Stimulated activated CD4-positive, alpha-beta T cell treated with anti-CD3 and anti-CD28 coated beads, Interleukin-15, amount 100 ng/mL, for 24 hours (primary cell): ENCODE results near the gene DOK3.
A peak's percentile ranks its signal among the peaks of the same experiment; 100 is the strongest.

Source experiments
- DNase-seq: peaks from one replicate; pipeline ENCODE4 v3.0.0-alpha.2; 2020

Gene DOK3

GRCh38 chr5:177462021-177462670, 47.5 kb downstream of the DOK3 start:
- no peak for DNase-seq

- no peak for DNase-seq
These were observed 49.6 kb downstream of the DOK3 start for GRCh38 chr5:177459819-177460628.

DNA sequence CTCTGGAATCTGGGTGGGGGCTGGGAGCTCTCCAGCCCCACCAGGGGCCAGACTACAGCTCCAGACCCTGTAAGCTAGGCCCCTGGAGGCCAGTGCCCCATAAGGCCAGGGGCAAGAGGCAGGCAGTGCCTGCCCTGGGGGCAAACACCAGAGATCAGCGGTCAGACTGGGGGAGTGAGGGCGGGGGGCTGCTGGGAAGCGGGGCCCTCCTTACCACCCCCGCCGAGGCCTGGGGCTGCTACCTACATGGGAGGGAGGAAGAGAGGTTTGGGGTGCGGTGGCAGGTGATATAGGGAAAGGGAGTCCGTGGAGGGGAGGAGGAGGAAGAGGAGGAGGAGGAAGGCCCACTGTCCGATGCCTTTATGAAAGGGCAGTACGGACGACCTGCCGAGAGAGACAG, 50.3 kb downstream of the DOK3 start:
- DNase-seq = no peak

- no peak for DNase-seq
These were observed 50.7 kb downstream of the DOK3 start for GRCh38 chr5:177458912-177459350.

DNA sequence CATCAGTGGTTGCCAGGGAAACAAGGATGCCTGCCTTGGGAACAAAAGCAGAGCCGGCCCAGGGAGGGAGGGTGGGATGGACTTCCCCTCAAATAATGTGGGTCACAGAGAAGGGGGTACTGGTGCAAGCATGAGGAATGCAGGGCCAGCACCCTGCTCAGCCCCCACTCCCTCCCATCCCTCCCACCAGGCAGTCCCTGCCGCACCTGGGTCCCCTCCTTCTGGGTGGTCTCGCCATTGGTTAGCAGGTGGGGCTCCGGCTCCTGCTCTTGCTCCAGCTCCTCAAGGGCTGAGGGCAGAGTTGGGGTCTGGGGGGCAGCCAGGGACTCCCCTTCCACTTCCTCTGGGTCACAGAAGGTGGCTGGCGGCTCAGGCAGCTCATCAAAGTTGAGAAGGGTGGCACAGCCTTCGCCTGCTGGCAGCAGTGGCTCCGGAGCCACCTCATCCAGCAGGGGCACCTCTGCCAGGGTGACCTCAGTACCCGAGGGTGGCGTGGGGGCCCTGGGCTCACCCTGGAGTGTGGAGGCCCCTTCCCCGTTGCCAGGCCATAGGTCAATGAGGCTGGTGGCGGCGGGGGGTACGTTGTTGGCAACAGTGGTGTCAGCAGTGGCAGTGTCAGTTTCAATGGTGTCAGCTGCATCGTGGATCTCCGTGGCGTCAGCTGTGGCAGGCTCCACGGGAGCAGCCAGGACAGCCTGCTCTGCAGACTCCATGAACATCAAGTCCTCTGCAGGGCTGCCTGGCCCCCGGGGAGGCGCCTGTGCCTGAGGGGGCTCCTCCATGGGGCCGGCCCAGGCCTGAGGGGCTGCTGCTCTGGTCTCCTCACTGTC, 51.6 kb downstream of the DOK3 start:
- no peak for DNase-seq

- peak; percentile 73 for DNase-seq
These were observed 52.4 kb downstream of the DOK3 start for GRCh38 chr5:177456976-177457851.

DNA sequence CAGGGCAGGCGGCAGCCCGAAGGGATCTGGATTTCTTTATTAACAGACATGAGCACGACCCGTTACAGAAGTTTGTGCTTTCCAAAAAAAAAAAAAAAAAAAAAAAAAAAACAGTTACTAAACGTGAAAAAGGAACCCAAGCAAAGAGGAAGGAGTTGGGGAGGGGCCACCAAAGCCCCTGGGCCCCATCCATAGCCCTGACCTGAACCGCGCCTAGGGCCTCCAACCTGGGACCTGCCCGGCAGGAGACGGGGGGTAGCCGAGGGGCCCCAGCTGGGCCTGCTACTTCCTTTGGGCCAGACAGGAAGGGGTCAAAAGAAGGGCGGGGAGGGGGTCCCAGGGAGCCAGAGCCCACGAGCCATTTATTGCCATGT, 53.0 kb downstream of the DOK3 start:
- no peak for DNase-seq

GRCh38 chr5:177455661-177456590, 53.7 kb downstream of the DOK3 start:
- peak; percentile 98 for DNase-seq

- DNase-seq = peak; percentile 95
These were observed 54.5 kb downstream of the DOK3 start for GRCh38 chr5:177455036-177455660.

GRCh38 chr5:177454397-177455035, 55.1 kb downstream of the DOK3 start:
- DNase-seq = peak; percentile 94

- DNase-seq = no peak
These were observed 55.7 kb downstream of the DOK3 start for GRCh38 chr5:177453852-177454396.

- peak; percentile 11 for DNase-seq
These were observed 56.7 kb downstream of the DOK3 start for GRCh38 chr5:177452688-177453638.
